ENCODE results near the gene RBFOX1.

The RBFOX1 gene

DNA sequence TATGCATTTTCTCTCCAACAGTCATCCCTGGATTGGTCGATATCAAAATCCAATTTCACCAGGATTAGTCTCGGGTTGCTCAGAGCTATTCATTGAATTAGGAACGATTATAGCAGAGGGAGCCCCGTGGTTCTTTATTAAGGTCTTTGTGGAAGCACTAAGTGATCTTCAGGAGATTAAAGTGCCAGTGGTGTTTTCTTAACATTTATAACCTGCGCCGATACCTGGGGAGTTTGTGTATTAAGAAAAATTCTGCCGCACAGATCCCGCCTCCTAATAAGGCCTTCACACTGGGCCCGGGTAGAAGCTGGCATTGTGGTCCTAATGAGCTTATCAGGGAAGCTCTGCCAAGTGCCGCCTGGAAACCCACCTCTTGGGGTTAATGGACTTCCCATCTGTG, 238.7 kb downstream of the RBFOX1 start:
- Histone ChIP-seq H3K4me2 (ENCODE audit: low read depth, low read length, poor library complexity, severe bottlenecking) (no peak overlapping the region), H3K9me2 (replicated peaks; ENCODE audit: low read depth, low read length) (no peaks in the 10 kb centered on the region), H3K27me3 (ENCODE audit: insufficient read depth, low read length, poor library complexity, severe bottlenecking) (no peaks in the 10 kb centered on the region), H3K4me3 (ENCODE audit: low read length, poor library complexity, severe bottlenecking) (no peak overlapping the region), H4K20me1 (ENCODE audit: insufficient read depth, low read length, poor library complexity, severe bottlenecking) (no peaks in the 10 kb centered on the region), H3F3A (ENCODE audit: low read depth) (no peaks in the 10 kb centered on the region), H3K36me3 (ENCODE audit: insufficient read depth, low read length) (no peaks in the 10 kb centered on the region), H2AFZ (ENCODE audit: low read length) (no peak overlapping the region), H3K9ac (ENCODE audit: low read depth, low read length, poor library complexity, severe bottlenecking) (no peak overlapping the region), H3K9me3 (ENCODE audit: insufficient read depth, low read depth, low read length) (no peaks in the 10 kb centered on the region), H3K4me1 (ENCODE audit: insufficient read depth, low read length, poor library complexity, severe bottlenecking) (no peaks in the 10 kb centered on the region), H3K79me2 (ENCODE audit: insufficient read depth, low read length) (no peaks in the 10 kb centered on the region)
- TF ChIP-seq, protein P1, sequence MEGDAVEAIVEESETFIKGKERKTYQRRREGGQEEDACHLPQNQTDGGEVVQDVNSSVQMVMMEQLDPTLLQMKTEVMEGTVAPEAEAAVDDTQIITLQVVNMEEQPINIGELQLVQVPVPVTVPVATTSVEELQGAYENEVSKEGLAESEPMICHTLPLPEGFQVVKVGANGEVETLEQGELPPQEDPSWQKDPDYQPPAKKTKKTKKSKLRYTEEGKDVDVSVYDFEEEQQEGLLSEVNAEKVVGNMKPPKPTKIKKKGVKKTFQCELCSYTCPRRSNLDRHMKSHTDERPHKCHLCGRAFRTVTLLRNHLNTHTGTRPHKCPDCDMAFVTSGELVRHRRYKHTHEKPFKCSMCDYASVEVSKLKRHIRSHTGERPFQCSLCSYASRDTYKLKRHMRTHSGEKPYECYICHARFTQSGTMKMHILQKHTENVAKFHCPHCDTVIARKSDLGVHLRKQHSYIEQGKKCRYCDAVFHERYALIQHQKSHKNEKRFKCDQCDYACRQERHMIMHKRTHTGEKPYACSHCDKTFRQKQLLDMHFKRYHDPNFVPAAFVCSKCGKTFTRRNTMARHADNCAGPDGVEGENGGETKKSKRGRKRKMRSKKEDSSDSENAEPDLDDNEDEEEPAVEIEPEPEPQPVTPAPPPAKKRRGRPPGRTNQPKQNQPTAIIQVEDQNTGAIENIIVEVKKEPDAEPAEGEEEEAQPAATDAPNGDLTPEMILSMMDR (conservative IDR thresholded peaks at IDR 0.05; ENCODE audit: low read length): no peak
- TF ChIP-seq EZH2phosphoT487 (IDR thresholded peaks at IDR 0.05; ENCODE audit: borderline replicate concordance): no peak

DNA sequence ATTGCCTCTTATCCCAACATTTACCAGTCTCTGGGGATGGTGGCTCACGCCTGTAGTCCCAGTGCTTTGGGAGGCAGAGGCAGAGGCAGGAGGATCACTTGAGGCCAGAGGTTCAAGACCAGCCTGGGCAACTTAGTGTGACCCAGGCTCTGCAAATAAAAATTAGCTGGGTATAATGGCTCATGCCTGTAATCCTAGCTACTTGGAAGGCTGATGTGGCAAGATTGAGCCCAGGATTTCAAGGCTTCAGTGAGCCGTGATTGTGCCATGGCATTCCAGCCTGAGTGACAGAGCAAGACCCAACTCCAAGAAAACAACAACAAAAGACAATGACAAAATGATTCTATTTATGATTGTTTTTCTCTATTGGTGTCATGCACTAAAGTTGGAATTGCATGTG, 244.9 kb downstream of the RBFOX1 start:
- Histone ChIP-seq H3K9me2 (replicated peaks; ENCODE audit: low read depth, low read length) (no peaks in the 10 kb centered on the region), H3K9me3 (ENCODE audit: insufficient read depth, low read depth, low read length) (no peaks in the 10 kb centered on the region), H4K20me1 (ENCODE audit: insufficient read depth, low read length, poor library complexity, severe bottlenecking) (no peaks in the 10 kb centered on the region), H2AFZ (ENCODE audit: low read length) (no peak overlapping the region), H3K4me3 (ENCODE audit: low read length, poor library complexity, severe bottlenecking) (no peak overlapping the region), H3K4me2 (ENCODE audit: low read depth, low read length, poor library complexity, severe bottlenecking) (no peak overlapping the region), H3K9ac (ENCODE audit: low read depth, low read length, poor library complexity, severe bottlenecking) (no peak overlapping the region), H3K4me1 (ENCODE audit: insufficient read depth, low read length, poor library complexity, severe bottlenecking) (no peaks in the 10 kb centered on the region), H3K27me3 (ENCODE audit: insufficient read depth, low read length, poor library complexity, severe bottlenecking) (no peaks in the 10 kb centered on the region), H3K79me2 (ENCODE audit: insufficient read depth, low read length) (no peaks in the 10 kb centered on the region), H3K36me3 (ENCODE audit: insufficient read depth, low read length) (no peaks in the 10 kb centered on the region), H3F3A (ENCODE audit: low read depth) (no peaks in the 10 kb centered on the region)
- TF ChIP-seq, protein P1 (conservative IDR thresholded peaks at IDR 0.05; ENCODE audit: low read length): no peak
- TF ChIP-seq EZH2phosphoT487 (IDR thresholded peaks at IDR 0.05; ENCODE audit: borderline replicate concordance): no peak

DNA sequence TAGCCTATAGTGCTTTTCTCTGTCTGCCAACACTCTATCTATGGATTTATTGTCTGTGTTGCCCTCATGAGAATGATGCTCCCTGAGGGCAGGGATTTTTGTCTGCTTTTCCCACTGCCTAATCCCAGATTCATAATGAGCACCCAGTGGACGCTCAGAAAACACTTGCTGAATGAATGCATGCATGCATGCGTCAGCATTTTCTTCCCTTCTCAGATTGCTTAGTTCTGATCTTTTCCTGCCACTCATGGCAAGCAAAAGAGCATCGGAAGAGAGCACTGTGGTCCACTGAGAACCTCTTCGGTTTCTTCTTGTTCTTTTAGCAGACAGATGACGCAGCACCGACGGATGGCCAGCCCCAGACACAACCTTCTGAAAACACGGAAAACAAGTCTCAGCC, 246.8 kb downstream of the RBFOX1 start:
- Histone ChIP-seq H3K9ac (ENCODE audit: low read depth, low read length, poor library complexity, severe bottlenecking) (no peak overlapping the region), H3K36me3 (ENCODE audit: insufficient read depth, low read length) (no peaks in the 10 kb centered on the region), H3K79me2 (ENCODE audit: insufficient read depth, low read length) (no peaks in the 10 kb centered on the region), H3K4me2 (ENCODE audit: low read depth, low read length, poor library complexity, severe bottlenecking) (no peak overlapping the region), H3K4me3 (ENCODE audit: low read length, poor library complexity, severe bottlenecking) (no peak overlapping the region), H2AFZ (ENCODE audit: low read length) (no peak overlapping the region), H3F3A (ENCODE audit: low read depth) (no peaks in the 10 kb centered on the region), H3K9me2 (replicated peaks; ENCODE audit: low read depth, low read length) (no peaks in the 10 kb centered on the region), H3K27me3 (ENCODE audit: insufficient read depth, low read length, poor library complexity, severe bottlenecking) (no peaks in the 10 kb centered on the region), H3K9me3 (ENCODE audit: insufficient read depth, low read depth, low read length) (no peaks in the 10 kb centered on the region), H3K4me1 (ENCODE audit: insufficient read depth, low read length, poor library complexity, severe bottlenecking) (no peaks in the 10 kb centered on the region), H4K20me1 (ENCODE audit: insufficient read depth, low read length, poor library complexity, severe bottlenecking) (no peaks in the 10 kb centered on the region)
- no peak for TF ChIP-seq EZH2phosphoT487 (IDR thresholded peaks at IDR 0.05; ENCODE audit: borderline replicate concordance)
- TF ChIP-seq, protein P1 (conservative IDR thresholded peaks at IDR 0.05; ENCODE audit: low read length): no peak
